Measurements from ENCODE around the gene MACROD2. TPM values are rescaled to one million over a fixed set of nuclear protein-coding genes. Genes with fewer than 3 reads are reported as not detected.

The MACROD2 gene
- total RNA-seq, 1 donor from 2014 or later, result not detected

DNA sequence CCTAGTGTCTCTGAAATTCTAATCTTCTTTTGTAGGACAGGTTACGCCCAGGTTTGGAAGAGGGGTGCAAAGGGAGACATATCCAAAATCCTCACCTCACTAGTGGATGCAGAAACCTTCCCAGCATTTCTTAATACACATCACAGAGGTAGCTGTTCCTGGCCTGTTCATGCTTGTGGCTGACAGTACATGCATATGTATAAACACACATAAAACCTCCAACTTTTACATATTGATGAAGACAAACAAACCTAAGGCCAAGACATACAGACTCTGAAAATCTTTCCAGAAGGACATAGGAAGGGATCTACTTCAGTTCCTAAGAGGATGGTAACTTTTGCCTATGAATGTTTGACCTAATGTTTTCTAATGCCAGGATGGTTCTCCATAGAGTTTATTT, 1214.2 kb downstream of the MACROD2 start:
- Mint-ChIP-seq H3K4me1 (ENCODE audit: low read depth) (no peaks in the 10 kb centered on the region), H3K4me3 (ENCODE audit: low read depth) (no peak overlapping the region), H3K9me3 (peaks cover 46% of the 10 kb centered on the region), H3K27ac (no peak overlapping the region), H3K36me3 (ENCODE audit: low read depth) (no peaks in the 10 kb centered on the region), H3K27me3 (ENCODE audit: low read depth) (no peaks in the 10 kb centered on the region)
- no peak for DNase-seq (ENCODE audit: low spot score)
- intact Hi-C loops (cut with micrococcal nuclease), result no loop called here

DNA sequence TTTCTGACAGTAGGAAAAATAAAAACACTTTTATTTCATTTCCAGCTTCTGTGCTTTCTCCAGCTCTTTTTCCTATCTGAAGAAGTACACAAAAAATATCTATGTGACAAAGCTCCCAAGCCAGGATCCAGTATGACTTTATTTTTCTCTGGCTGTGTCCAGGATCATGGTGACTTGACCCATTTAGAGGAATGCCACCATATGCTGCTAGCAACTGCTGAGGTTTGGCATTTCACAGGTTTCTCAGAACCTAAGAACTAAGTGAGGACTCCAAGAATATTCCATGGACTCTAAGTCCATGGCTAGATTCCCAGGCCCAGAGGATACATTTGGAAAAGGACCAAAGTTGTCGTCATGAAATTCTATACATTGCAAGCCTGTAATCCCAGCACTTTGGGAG, 1218.7 kb downstream of the MACROD2 start:
- no peak overlapping the region for H3K4me3 Mint-ChIP-seq (ENCODE audit: low read depth)
- H3K27ac Mint-ChIP-seq, result no peak overlapping the region
- H3K9me3 Mint-ChIP-seq, result peaks cover 51% of the 10 kb centered on the region
- intact Hi-C loops (cut with micrococcal nuclease), result no loop called here
- H3K27me3 Mint-ChIP-seq (ENCODE audit: low read depth), result no peaks in the 10 kb centered on the region
- no peak for DNase-seq (ENCODE audit: low spot score)
- H3K36me3 Mint-ChIP-seq (ENCODE audit: low read depth), result no peaks in the 10 kb centered on the region
- no peaks in the 10 kb centered on the region for H3K4me1 Mint-ChIP-seq (ENCODE audit: low read depth)

DNA sequence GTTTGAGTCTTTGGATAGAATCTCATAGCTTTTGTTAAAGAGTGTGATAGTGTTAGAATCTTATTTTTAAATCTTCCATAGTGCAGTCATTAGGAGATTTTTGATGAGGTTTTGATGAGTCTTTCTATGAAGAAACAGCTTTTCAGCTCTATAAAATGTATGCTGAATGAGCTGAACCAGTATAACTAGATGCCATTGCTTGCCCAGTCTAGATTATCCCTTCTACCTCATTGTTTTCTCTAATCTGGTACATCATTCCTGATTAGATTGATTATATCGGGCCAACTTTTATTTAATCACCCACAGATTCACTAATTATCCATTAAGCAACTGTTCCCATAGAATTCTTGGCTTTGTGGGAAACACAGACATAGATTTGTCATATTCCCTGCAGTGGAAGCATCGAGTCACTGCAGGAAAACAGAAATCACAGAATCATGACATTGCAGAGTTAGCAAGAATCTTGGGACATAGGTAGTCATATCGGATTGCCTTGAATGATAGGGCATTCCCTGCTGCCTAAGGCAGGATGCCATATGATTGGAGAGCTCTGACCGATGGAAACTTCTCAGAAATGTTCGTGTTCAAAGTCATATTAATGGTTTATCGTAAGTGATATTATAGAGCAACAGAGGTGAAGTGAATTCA, 1224.8 kb downstream of the MACROD2 start:
- H3K27ac Mint-ChIP-seq, result no peak overlapping the region
- DNase-seq (ENCODE audit: low spot score), result no peak
- no peak overlapping the region for H3K4me3 Mint-ChIP-seq (ENCODE audit: low read depth)
- H3K27me3 Mint-ChIP-seq (ENCODE audit: low read depth), result no peaks in the 10 kb centered on the region
- intact Hi-C loops (cut with micrococcal nuclease), result no loop called here
- H3K9me3 Mint-ChIP-seq, result peaks cover 28% of the 10 kb centered on the region
- no peaks in the 10 kb centered on the region for H3K4me1 Mint-ChIP-seq (ENCODE audit: low read depth)
- no peaks in the 10 kb centered on the region for H3K36me3 Mint-ChIP-seq (ENCODE audit: low read depth)

DNA sequence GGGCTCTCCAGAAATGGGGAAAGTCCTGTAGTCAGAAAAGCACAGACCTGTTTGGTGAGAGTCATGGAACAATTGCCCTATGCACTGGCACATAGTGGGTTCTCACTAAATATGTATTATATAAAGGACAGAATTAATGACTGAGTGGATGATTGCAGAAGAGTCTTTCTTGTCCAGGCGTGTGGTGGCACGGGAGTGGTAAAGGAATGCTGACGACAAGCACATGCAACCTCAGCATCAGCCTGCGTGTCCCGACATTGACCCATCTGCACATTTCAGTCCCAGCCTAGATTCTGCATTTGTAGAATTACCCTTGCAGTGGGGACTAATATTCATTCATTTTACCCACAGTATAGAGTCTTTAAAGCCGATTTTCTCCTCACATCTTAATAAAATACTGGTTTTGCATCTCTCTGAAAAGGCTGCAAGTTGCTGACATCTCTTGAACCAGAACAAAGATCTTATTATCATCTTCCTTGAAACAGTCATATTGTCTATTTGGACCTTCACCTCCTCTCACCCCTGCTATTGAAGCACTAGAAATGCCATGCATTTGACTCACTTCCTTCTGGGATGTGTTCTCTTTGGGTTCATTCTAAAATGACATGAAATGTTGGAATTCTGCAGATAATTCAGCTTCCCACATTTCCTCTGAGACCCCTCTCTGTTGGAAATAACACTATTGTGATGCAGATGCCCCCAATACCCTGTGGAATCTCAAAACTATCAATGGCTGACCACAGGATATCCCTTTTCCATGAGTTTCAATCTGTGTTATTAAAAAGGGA, 1225.7 kb downstream of the MACROD2 start:
- no peak for DNase-seq (ENCODE audit: low spot score)
- Mint-ChIP-seq H3K4me3 (ENCODE audit: low read depth) (no peak overlapping the region), H3K36me3 (ENCODE audit: low read depth) (no peaks in the 10 kb centered on the region), H3K27ac (no peak overlapping the region), H3K27me3 (ENCODE audit: low read depth) (no peaks in the 10 kb centered on the region), H3K9me3 (peaks cover 25% of the 10 kb centered on the region), H3K4me1 (ENCODE audit: low read depth) (no peaks in the 10 kb centered on the region)
- intact Hi-C loops (cut with micrococcal nuclease), result no loop called here

DNA sequence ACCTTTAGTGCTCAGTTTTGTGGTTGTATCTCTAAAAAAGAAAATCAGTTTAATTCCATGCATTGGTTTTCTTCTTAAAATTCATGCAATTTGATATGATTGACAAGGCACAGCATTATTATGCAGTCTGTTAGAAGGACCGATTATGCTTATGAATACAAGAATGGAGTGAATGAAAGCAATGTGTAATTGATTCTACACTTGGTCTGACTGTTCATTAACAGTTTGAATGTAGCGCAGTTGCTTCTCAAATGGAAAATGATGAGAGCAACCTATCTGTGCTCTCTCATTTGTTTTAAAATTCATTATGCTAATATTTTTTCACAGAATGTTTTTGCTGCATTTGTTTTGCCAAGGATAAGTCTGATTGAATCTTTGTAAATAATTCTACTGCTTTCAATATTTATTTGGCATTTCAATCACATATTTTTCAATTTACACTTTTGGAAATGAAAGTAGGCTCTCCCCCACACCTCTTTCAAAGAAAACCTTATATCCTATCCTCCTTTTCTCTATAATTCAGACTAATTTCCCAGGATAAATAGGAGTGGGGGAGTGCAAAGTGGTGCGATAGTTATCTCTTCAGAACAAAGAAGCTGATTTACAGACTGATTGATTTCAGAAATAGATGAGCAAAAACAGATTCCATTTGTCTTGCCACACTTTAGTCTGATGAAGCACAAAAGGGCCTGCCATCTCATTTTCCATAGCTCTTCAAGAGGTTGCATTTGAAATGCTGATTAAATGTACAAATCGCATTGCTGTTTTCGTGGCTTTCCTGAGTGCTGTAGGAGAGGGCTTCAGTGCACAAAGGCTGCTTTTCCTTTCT, 1227.4 kb downstream of the MACROD2 start:
- Mint-ChIP-seq H3K36me3 (ENCODE audit: low read depth) (no peaks in the 10 kb centered on the region), H3K4me1 (ENCODE audit: low read depth) (no peaks in the 10 kb centered on the region), H3K4me3 (ENCODE audit: low read depth) (no peak overlapping the region), H3K27ac (no peak overlapping the region), H3K9me3 (peaks cover 22% of the 10 kb centered on the region), H3K27me3 (ENCODE audit: low read depth) (no peaks in the 10 kb centered on the region)
- intact Hi-C loops (cut with micrococcal nuclease), result no loop called here
- DNase-seq (ENCODE audit: low spot score), result no peak

DNA sequence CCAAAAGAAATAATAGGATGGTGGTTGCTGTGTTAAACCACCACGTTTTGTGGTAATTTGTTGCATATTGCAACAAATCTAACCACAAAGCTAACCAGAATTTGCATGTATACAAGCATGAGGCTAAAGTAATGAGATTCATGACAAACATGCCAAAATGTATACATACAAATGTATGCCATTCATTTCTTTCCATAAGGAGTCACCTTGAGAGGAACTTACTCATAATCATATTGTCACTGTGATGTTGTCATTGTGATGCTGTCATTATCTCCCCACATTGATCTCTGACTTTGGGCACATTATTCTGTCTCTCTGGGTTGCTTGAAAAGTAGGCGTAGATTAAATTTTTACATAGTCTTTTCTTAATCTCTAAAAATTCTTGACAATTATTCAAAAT, 1228.9 kb downstream of the MACROD2 start:
- Mint-ChIP-seq H3K4me1 (ENCODE audit: low read depth) (no peaks in the 10 kb centered on the region), H3K36me3 (ENCODE audit: low read depth) (no peaks in the 10 kb centered on the region), H3K27ac (no peak overlapping the region), H3K4me3 (ENCODE audit: low read depth) (no peak overlapping the region), H3K27me3 (ENCODE audit: low read depth) (no peaks in the 10 kb centered on the region), H3K9me3 (peaks cover 10% of the 10 kb centered on the region)
- DNase-seq (ENCODE audit: low spot score), result no peak
- intact Hi-C loops (cut with micrococcal nuclease), result no loop called here

DNA sequence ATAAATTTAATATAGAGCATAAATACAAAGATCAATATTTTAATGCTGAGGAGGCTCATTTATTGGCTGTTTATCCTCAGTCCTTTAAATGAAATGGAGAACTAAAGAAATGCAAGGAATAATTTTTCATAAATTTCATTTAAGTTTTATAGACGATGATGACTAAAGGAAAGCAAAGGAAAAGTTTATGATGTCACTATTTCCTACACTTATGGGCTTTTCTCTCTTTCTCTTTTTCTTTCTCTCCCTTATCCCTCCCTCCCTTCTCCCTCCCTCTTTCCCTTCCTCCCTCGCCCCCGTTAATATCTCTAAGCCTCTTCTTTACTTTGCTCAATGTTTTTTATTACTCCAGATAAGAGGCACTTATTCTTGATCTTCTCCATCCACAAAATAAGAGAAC, 1231.8 kb downstream of the MACROD2 start:
- DNase-seq (ENCODE audit: low spot score), result no peak
- peaks cover 11% of the 10 kb centered on the region for H3K9me3 Mint-ChIP-seq
- H3K27ac Mint-ChIP-seq, result no peak overlapping the region
- H3K4me1 Mint-ChIP-seq (ENCODE audit: low read depth), result no peaks in the 10 kb centered on the region
- intact Hi-C loops (cut with micrococcal nuclease), result no loop called here
- no peak overlapping the region for H3K4me3 Mint-ChIP-seq (ENCODE audit: low read depth)
- H3K36me3 Mint-ChIP-seq (ENCODE audit: low read depth), result no peaks in the 10 kb centered on the region
- H3K27me3 Mint-ChIP-seq (ENCODE audit: low read depth), result no peaks in the 10 kb centered on the region

DNA sequence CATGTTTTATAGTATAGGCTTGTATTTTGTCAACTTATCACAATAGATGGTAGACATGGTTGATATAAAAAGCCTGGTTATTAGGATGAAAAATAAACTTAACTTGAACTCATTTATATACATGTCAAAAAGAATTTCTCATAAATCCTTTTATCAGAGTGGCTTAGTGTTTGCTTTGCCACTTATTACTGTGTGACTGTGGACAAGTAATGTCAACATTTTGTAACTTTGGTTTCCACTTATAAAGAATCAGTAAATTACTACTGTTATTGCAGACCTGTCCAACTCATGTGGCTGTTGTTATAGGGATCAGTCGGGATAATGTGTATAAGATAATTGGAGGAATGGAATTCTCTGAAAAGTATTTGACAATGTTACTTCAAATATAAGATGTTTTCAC, 1236.9 kb downstream of the MACROD2 start:
- Mint-ChIP-seq H3K36me3 (ENCODE audit: low read depth) (no peaks in the 10 kb centered on the region), H3K4me1 (ENCODE audit: low read depth) (no peaks in the 10 kb centered on the region), H3K27me3 (ENCODE audit: low read depth) (no peaks in the 10 kb centered on the region), H3K27ac (no peak overlapping the region), H3K9me3 (peaks cover 25% of the 10 kb centered on the region), H3K4me3 (ENCODE audit: low read depth) (no peak overlapping the region)
- no peak for DNase-seq (ENCODE audit: low spot score)
- intact Hi-C loops (cut with micrococcal nuclease), result no loop called here

DNA sequence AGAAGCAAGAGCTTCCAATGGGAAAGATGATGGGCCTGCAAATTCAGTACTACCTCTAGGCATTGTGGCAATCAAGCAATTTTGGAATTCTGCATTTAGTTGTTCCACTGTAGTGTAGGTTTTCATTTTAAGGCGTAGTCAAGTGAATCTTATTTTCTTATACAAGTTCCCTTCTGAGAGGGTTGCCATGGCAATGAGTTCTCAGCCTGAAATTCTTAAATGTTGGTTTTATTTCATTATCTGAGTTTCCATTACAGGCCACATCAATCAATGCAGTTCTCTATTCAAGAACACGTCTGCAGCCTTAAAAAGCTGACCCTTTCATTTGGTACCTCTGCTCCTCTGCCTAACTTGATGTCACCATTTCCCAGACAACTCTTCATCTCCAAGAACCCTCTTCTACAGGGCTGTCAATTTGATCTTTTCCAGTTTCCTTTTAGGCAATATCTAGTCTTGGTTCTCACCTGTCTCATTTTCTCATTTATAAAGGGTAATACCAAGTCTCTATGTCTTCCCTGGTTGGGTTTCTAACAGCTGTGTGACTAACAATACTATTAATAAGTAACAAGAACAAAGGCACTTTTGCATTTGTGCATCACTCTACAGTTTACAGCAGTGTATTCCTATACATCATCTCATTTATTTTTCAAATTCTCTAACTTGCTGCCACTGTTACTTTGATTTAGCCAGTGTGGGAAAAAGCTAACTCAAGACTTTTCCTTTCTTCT, 1240.3 kb downstream of the MACROD2 start:
- Mint-ChIP-seq H3K27me3 (ENCODE audit: low read depth) (no peaks in the 10 kb centered on the region), H3K4me1 (ENCODE audit: low read depth) (no peaks in the 10 kb centered on the region)

DNA sequence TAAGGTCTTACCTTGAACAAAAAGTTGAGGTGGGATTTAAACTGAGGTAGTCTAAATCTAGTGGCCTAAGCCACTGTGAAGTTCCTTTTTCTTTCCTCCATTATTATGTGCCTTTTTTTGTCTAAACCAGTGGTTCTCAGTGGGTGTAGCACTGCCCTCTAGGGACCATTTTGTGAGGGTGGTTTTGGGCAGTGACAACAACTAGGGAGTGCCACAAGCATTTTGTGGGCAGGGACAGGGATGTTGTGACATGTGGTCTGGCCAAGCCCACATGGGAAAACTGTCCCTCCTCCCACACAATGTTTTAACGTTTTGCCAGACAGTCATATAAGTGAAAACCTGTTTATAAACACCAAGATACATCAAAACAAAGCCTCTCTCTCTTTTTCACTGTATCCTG, 1241.5 kb downstream of the MACROD2 start:
- Mint-ChIP-seq H3K4me3 (ENCODE audit: low read depth) (no peak overlapping the region), H3K36me3 (ENCODE audit: low read depth) (no peaks in the 10 kb centered on the region), H3K4me1 (ENCODE audit: low read depth) (no peaks in the 10 kb centered on the region), H3K27me3 (ENCODE audit: low read depth) (no peaks in the 10 kb centered on the region), H3K9me3 (peaks cover 18% of the 10 kb centered on the region), H3K27ac (no peak overlapping the region)
- DNase-seq (ENCODE audit: low spot score), result no peak
- intact Hi-C loops (cut with micrococcal nuclease), result no loop called here

More for the DNA sequence above, 1240.3 kb downstream of the MACROD2 start:
- Mint-ChIP-seq H3K9me3 (peaks cover 19% of the 10 kb centered on the region), H3K27ac (no peak overlapping the region), H3K4me3 (ENCODE audit: low read depth) (no peak overlapping the region), H3K36me3 (ENCODE audit: low read depth) (no peaks in the 10 kb centered on the region)
- DNase-seq (ENCODE audit: low spot score), result no peak
- intact Hi-C loops (cut with micrococcal nuclease), result no loop called here

DNA sequence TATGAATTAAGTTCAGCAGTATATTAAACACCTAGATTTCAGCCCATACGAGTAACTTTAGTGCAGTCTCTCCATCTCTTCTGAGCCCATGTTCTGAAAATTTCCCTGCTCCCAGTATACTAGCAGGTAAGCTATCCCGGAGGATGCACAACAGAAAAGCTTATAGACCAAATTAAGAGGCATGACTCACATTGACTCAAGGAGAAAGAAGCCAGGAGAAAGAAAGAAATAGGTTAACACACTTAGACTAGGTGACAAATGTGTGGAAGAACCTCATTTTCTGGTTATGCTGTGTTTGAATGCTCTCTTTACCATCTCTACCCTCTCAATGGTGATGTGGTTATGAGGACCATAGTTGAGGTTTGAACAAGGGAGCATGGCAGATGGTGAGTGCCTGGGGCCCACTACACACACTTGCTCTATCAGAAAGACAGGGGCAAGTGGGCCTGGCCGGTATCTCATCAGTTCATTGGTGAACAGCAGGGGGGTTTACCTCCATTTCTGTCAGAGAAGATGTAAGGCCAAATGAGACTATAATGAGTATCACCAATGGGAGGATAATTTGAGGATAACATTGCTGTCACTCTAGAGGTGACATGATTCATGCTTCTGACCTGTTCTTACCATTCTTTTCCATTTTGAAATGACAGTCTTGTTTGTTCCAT, 1244.4 kb downstream of the MACROD2 start:
- Mint-ChIP-seq H3K27ac (no peak overlapping the region), H3K27me3 (ENCODE audit: low read depth) (no peaks in the 10 kb centered on the region), H3K36me3 (ENCODE audit: low read depth) (no peaks in the 10 kb centered on the region), H3K4me1 (ENCODE audit: low read depth) (no peaks in the 10 kb centered on the region), H3K9me3 (peaks cover 8% of the 10 kb centered on the region), H3K4me3 (ENCODE audit: low read depth) (no peak overlapping the region)
- intact Hi-C loops (cut with micrococcal nuclease), result no loop called here
- DNase-seq (ENCODE audit: low spot score), result no peak

DNA sequence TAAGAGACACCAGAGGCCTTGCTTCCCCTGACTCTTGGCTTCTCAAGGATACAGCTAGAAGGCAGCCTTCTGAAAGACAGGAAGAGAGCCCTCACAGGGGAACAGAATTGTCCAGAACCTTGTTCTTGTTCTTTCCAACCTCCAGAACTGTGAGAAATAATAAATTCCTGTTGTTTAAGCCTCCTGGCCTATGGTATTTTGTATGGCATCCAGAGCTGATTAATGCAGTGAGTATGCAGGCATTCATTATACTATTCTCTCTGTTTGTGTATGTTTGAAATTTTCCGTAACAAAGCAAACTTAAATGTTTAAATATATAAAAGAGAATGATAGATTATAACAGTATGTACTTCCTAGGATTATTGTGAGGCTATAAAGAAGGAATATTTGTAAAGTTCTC, 1245.5 kb downstream of the MACROD2 start:
- no peaks in the 10 kb centered on the region for H3K4me1 Mint-ChIP-seq (ENCODE audit: low read depth)

More for the DNA sequence above, 1245.5 kb downstream of the MACROD2 start:
- Mint-ChIP-seq H3K36me3 (ENCODE audit: low read depth) (no peaks in the 10 kb centered on the region), H3K9me3 (peaks cover 5% of the 10 kb centered on the region), H3K27me3 (ENCODE audit: low read depth) (no peaks in the 10 kb centered on the region), H3K27ac (no peak overlapping the region), H3K4me3 (ENCODE audit: low read depth) (no peak overlapping the region)
- intact Hi-C loops (cut with micrococcal nuclease), result no loop called here
- DNase-seq (ENCODE audit: low spot score), result no peak

Data from activated T-helper 2 cell treated with anti-CD3 and anti-CD28 coated beads, Interferon-gamma antibody, Interleukin-2, Interleukin-4, amounts not matched to agents 10 μg/mL and 5 μg/mL and 100 μg/mL, durations not matched to agents 14 hours and 24 hours and 36 hours (primary cell).